ENCODE data around the gene MLLT3.

Gene MLLT3

GRCh38 chr9:20582150-20582549, 40.1 kb downstream of the MLLT3 start:
- TF ChIP-seq, protein P1, sequence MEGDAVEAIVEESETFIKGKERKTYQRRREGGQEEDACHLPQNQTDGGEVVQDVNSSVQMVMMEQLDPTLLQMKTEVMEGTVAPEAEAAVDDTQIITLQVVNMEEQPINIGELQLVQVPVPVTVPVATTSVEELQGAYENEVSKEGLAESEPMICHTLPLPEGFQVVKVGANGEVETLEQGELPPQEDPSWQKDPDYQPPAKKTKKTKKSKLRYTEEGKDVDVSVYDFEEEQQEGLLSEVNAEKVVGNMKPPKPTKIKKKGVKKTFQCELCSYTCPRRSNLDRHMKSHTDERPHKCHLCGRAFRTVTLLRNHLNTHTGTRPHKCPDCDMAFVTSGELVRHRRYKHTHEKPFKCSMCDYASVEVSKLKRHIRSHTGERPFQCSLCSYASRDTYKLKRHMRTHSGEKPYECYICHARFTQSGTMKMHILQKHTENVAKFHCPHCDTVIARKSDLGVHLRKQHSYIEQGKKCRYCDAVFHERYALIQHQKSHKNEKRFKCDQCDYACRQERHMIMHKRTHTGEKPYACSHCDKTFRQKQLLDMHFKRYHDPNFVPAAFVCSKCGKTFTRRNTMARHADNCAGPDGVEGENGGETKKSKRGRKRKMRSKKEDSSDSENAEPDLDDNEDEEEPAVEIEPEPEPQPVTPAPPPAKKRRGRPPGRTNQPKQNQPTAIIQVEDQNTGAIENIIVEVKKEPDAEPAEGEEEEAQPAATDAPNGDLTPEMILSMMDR (IDR thresholded peaks at IDR 0.05; ENCODE audit: insufficient read depth, low read length, missing control alignments): no peak
- CTCF ChIA-PET: no interaction called here
- POLR2A ChIA-PET: no interaction called here
- DNase-seq (ENCODE audit: low read depth, low spot score): no peak
- no peak overlapping the region for H3K4me3 ChIP-seq (ENCODE audit: low read depth, low read length)

- POLR2A ChIA-PET: no interaction called here
- H3K4me3 ChIP-seq (ENCODE audit: low read depth, low read length): no peak overlapping the region
- CTCF ChIA-PET: no interaction called here
- no peak for DNase-seq (ENCODE audit: low read depth, low spot score)
- TF ChIP-seq, protein P1 (IDR thresholded peaks at IDR 0.05; ENCODE audit: insufficient read depth, low read length, missing control alignments): no peak
Observed at GRCh38 chr9:20580673-20581072, 41.6 kb downstream of the MLLT3 start.

DNA sequence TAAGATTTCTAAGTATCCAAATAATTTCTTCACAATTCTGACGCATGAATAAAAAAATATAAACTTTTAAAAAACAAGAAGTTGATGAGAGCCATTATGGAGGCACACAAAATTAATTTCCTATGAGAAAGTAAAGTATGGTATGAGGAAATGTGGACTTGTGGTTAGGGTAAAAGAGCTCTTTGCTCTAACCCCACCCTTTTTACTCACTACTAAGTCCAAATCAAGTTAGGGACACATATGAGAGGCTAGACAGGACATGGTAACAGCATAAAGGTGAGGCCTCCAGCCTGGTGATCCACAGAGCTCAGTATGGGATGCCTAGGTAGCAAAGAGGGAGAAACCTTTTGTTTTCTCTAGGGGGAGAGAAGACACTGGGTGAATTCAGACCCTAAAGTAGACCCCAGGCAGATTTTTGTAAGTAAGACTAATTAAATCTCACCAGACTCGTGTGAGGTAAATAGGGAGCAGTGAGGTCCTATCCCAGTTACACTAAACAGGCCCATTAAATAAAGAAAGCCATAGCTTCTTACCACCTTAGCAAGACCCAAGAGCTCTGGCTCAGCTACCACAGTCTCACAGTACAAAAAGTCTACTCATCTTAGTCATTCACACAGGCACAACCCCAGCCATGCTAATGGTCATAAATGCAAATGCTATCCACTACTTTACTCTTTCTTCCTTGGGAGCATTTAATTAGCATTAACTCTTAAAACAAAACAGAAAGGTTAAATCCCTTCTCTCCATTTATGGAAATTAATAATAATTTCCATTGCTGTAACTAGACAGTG, 42.6 kb downstream of the MLLT3 start:
- CTCF ChIA-PET: interaction anchor here (0.7 to 0.8 kb wide), 3 partner anchors 10 to 18 kb away, joined by 3 read pairs; no protein-coding TSS in a partner anchor
- H3K4me3 ChIP-seq (ENCODE audit: low read depth, low read length): no peak overlapping the region
- POLR2A ChIA-PET: no interaction called here
- TF ChIP-seq, protein P1 (IDR thresholded peaks at IDR 0.05; ENCODE audit: insufficient read depth, low read length, missing control alignments): no peak
- DNase-seq (ENCODE audit: low read depth, low spot score): no peak

DNA sequence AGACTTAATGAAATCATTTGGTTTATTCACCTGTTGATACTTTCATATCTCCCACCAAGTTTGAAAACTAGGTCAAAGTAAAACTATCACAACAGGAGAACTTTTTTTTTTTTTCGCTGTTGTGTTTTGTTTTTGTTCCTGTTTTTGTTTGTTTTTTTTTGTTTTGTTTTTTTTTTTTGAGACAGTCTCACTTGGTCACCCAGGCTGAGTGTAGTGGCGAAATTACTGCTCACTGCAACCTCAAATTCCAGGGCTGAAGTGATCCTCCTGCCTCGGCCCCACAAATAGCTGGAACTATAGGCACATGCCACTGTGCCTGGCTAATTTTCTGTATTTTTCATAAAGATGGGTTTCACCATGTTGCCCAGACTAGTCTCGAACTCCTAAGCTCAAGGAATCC, 49.3 kb downstream of the MLLT3 start:
- no peak overlapping the region for H3K4me3 ChIP-seq (ENCODE audit: low read depth, low read length)
- ChIA-PET CTCF (no interaction called here), POLR2A (no interaction called here)
- TF ChIP-seq, protein P1 (IDR thresholded peaks at IDR 0.05; ENCODE audit: insufficient read depth, low read length, missing control alignments): no peak
- no peak for DNase-seq (ENCODE audit: low read depth, low spot score)

DNA sequence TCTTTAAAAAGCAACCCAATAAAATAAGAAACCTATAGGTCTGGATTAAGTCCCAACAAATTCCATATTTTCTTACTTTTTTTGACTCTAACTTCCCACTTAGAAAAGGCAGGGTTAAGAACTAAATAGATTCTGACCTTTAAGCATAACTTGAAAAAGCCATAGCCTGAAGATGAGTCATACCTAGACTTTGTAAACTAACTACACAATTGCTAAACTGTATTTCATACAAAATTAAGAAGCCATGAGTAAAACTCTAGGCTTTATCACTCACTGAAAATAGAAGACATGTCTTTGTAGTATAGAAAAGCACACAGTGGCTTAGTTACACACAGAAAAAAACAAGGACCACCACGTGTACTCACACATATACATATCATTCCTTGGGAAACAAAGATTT, 51.5 kb downstream of the MLLT3 start:
- TF ChIP-seq, protein P1 (IDR thresholded peaks at IDR 0.05; ENCODE audit: insufficient read depth, low read length, missing control alignments): no peak
- ChIA-PET POLR2A (no interaction called here), CTCF (no interaction called here)
- H3K4me3 ChIP-seq (ENCODE audit: low read depth, low read length): no peak overlapping the region
- DNase-seq (ENCODE audit: low read depth, low spot score): no peak

DNA sequence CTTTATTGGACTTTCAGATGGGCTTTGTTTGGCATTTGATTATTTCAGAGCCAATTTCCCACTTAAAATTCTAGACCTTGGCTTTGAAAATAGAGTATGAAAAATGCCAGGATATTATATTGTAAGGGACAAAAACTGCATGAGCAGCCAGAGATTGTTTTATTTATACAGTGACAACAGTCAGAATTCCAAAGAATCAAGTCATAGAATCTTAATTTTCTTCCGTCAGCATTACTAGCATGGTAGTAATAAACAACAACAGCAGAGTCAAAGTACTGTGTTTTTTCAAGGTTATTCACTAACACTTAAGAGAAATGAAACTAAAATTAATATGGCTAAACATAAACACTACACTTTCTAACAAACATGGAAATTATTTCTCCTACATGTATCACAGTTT, 52.2 kb downstream of the MLLT3 start:
- ChIA-PET POLR2A (no interaction called here), CTCF (interaction anchor here (1.7 kb wide), 1 partner anchor 21 kb away, joined by 3 read pairs; no protein-coding TSS in a partner anchor)
- no peak for DNase-seq (ENCODE audit: low read depth, low spot score)
- TF ChIP-seq, protein P1 (IDR thresholded peaks at IDR 0.05; ENCODE audit: insufficient read depth, low read length, missing control alignments): no peak
- H3K4me3 ChIP-seq (ENCODE audit: low read depth, low read length): no peak overlapping the region

Data from AG04449 (cell line).